AG04449 (cell line): Measurements from ENCODE around the gene ADAP1.

ENCODE experiments used
- CTCF ChIA-PET: fragments of 350-600 bp; formaldehyde crosslinking; extraction: SDS; loops from one replicate; lab custom pipeline; 2021; ENCODE audit warnings: antibody characterized with exemption; lab: Yijun Ruan, JAX
- POLR2A ChIA-PET: fragments of 400-600, 350-600 bp; formaldehyde crosslinking; extraction: SDS; loops from one replicate; lab custom pipeline; 2020; ENCODE audit warnings: antibody characterized with exemption, inconsistent platforms; lab: Yijun Ruan, JAX
- DNase-seq: peaks from one replicate; pipeline ENCODE4 v3.0.0-alpha.2; 2010; ENCODE audit warnings: low read depth, low spot score
- H3K4me3 ChIP-seq: 2 replicates; pipeline ENCODE4 v1.5.1; 2011; ENCODE audit warnings: low read depth, mild to moderate bottlenecking, control low read depth, low read length
- CTCF ChIP-seq: IDR thresholded peaks from one replicate; pipeline ENCODE4 v1.5.1; 2011; ENCODE audit warnings: mild to moderate bottlenecking, moderate library complexity, low read length, control low read depth, inconsistent platforms; ENCODE audit not compliant: insufficient read depth; ENCODE audit errors: missing control alignments

Gene ADAP1

GRCh38 chr7:884191-885003, 70.1 kb downstream of the ADAP1 start:
- POLR2A ChIA-PET: no interaction called here
- DNase-seq: no peak
- TF ChIP-seq CTCF: no peak
- H3K4me3 ChIP-seq: no peak overlapping the region
- CTCF ChIA-PET: interaction anchor here (1.2 to 1.4 kb wide), 2 partner anchors 11 to 181 kb away, joined by 3 to 4 read pairs; no protein-coding TSS in a partner anchor

GRCh38 chr7:883055-884021, 71.1 kb downstream of the ADAP1 start:
- TF ChIP-seq CTCF: no peak
- ChIA-PET POLR2A (no interaction called here), CTCF (interaction anchor here (1.0 kb wide), 1 partner anchor 10 kb away, joined by 3 read pairs; no protein-coding TSS in a partner anchor)
- H3K4me3 ChIP-seq: no peak overlapping the region
- DNase-seq: no peak

GRCh38 chr7:882336-883035, 72.0 kb downstream of the ADAP1 start:
- CTCF ChIA-PET: interaction anchor here (1.0 to 1.3 kb wide), 2 partner anchors 9 to 11 kb away, joined by 3 to 5 read pairs; no protein-coding TSS in a partner anchor

GRCh38 chr7:881441-882234, 72.8 kb downstream of the ADAP1 start:
- no peak for TF ChIP-seq CTCF
- POLR2A ChIA-PET: no interaction called here
- CTCF ChIA-PET: interaction anchor here (1.3 kb wide), 1 partner anchor 8 kb away, joined by 5 read pairs; no protein-coding TSS in a partner anchor
- no peak for DNase-seq
- no peak overlapping the region for H3K4me3 ChIP-seq

More at GRCh38 chr7:882336-883035, 72.0 kb downstream of the ADAP1 start:
- no peak overlapping the region for H3K4me3 ChIP-seq
- no peak for DNase-seq
- no peak for TF ChIP-seq CTCF
- POLR2A ChIA-PET: no interaction called here

GRCh38 chr7:880450-880849, 74.0 kb downstream of the ADAP1 start:
- POLR2A ChIA-PET: no interaction called here
- no peak for TF ChIP-seq CTCF
- DNase-seq: no peak
- H3K4me3 ChIP-seq: no peak overlapping the region
- CTCF ChIA-PET: no interaction called here
